ENCODE measurements around the gene C1QTNF3.

Gene C1QTNF3

DNA sequence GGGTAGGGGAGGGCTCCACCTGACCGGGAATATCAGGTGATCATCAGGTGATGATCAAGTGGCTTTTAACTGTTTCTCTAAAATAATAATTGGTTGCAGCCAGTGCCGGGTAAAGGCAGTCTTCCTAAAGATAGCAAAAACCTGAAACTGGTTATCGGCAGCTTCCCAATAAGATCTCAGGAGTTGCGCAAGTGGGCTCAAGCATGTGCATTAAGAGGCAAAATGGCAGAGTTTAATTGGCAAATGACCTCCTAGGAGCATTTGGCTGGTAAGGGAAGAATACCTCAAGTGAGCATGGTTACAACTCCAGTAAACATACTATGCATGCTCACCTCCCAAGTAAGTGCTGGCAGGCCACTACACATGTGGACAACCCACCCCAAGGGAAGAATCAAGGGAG is 4.2 kb downstream of the C1QTNF3 start:
- DNase-seq (ENCODE audit: low spot score), result no peak
- in situ Hi-C loops (cut with MboI; ENCODE audit: low sequenced_read_pairs, unreplicated experiment), result no loop called here
- TF ChIP-seq, protein P1, sequence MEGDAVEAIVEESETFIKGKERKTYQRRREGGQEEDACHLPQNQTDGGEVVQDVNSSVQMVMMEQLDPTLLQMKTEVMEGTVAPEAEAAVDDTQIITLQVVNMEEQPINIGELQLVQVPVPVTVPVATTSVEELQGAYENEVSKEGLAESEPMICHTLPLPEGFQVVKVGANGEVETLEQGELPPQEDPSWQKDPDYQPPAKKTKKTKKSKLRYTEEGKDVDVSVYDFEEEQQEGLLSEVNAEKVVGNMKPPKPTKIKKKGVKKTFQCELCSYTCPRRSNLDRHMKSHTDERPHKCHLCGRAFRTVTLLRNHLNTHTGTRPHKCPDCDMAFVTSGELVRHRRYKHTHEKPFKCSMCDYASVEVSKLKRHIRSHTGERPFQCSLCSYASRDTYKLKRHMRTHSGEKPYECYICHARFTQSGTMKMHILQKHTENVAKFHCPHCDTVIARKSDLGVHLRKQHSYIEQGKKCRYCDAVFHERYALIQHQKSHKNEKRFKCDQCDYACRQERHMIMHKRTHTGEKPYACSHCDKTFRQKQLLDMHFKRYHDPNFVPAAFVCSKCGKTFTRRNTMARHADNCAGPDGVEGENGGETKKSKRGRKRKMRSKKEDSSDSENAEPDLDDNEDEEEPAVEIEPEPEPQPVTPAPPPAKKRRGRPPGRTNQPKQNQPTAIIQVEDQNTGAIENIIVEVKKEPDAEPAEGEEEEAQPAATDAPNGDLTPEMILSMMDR (IDR thresholded peaks at IDR 0.05; ENCODE audit: borderline replicate concordance, control extremely low read depth, extremely low read depth, insufficient read depth, missing control alignments), result no peak

DNA sequence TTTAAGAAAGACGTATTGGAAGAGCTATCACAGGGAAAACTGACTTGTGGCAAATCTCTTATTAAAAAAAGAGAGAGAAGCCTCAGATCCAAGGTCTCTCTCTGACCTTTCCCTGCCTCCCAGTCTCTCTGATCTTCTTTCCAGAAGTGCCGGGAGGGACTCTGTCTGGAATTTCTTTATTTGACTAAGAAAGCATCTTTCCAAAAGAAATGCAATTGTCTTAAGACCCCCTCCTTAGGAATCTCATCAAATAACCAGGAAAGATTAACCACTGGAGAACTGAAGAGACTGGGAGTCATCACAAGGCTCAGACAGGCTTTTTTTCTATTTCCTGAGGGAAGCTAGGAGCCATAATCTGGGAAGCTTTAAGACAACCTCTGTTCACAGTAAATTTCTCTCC is 4.6 kb downstream of the C1QTNF3 start:
- DNase-seq (ENCODE audit: low spot score), result no peak
- in situ Hi-C loops (cut with MboI; ENCODE audit: low sequenced_read_pairs, unreplicated experiment), result no loop called here
- TF ChIP-seq, protein P1 (IDR thresholded peaks at IDR 0.05; ENCODE audit: borderline replicate concordance, control extremely low read depth, extremely low read depth, insufficient read depth, missing control alignments), result no peak

DNA sequence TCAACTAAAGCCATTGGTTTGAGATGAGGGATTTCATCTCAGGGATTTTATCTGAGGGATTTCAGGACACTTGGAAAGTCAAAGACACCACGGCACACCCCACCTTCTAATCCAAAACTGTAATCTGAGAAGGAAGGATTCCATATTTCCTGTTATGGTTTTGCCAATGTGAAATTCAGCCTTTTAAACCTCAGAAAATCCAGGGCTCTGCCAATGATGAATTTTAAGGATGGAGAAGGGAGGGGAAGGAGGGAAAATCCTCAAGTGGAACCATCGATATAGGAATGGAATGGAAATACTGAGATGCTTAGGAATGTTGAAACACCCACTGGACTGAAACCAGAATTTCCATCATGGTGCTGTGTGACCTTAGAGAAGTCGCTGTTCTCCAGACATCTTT is 5.3 kb downstream of the C1QTNF3 start:
- no peak for DNase-seq (ENCODE audit: low spot score)
- TF ChIP-seq, protein P1 (IDR thresholded peaks at IDR 0.05; ENCODE audit: borderline replicate concordance, control extremely low read depth, extremely low read depth, insufficient read depth, missing control alignments), result no peak
- in situ Hi-C loops (cut with MboI; ENCODE audit: low sequenced_read_pairs, unreplicated experiment), result no loop called here

DNA sequence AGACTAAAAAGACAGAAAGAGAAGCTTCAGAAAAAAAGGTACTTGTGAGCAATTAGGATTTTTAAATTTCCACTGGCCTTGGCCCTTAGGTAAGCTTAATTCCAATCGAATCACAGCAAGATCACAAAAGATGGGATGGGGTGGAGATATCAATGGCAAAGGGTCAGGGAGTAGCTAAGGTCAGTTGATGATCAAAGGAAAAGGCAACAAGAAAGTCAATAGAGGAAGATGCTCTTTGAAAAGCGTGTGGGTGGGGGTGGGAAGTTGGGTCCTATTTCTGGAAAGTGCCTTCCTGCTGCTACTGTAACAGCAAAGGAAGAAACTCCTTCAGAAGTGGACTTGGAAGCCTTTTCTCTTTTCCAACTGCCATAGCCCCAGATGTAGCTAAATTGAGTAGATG is 7.3 kb downstream of the C1QTNF3 start:
- no peak for DNase-seq (ENCODE audit: low spot score)
- TF ChIP-seq, protein P1 (IDR thresholded peaks at IDR 0.05; ENCODE audit: borderline replicate concordance, control extremely low read depth, extremely low read depth, insufficient read depth, missing control alignments), result no peak
- in situ Hi-C loops (cut with MboI; ENCODE audit: low sequenced_read_pairs, unreplicated experiment), result no loop called here

DNA sequence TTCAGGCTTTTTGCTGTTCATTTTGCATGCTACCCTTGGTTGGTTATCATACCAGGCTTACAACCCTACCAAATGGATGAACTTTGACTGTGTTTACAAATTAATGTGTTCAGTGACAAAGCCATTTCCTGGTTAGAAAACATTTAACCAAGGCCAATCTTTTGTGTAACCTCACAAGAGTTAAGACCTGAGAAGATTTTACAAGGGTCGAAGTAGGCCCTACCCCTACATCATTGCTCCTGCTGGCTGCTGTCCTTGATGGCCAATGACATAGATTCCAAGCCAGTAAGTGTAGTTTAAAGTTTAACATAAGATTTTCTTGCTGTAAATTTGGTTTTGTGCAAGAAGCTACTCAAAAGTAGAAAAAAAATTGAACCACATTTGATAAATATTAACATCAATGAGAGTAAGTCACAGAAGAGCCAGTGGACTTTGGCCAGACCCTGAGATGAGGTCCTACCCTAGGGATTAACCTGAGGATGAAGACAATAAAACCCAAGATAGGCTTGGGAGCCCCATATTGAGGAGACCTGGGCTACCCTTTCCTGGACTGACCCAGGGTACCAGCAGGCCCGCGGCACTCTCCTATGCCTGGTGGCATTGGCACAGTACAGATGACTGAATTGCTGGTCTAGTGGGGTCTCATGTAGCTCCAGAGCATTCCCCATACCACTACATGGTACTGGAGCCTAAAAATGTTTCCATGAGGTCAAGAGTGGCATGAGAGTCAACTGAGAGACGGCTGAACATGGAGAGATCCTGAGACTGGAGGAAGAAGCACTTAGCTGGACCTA is 8.3 kb downstream of the C1QTNF3 start:
- in situ Hi-C loops (cut with MboI; ENCODE audit: low sequenced_read_pairs, unreplicated experiment), result no loop called here
- DNase-seq (ENCODE audit: low spot score), result no peak
- TF ChIP-seq, protein P1 (IDR thresholded peaks at IDR 0.05; ENCODE audit: borderline replicate concordance, control extremely low read depth, extremely low read depth, insufficient read depth, missing control alignments), result no peak

DNA sequence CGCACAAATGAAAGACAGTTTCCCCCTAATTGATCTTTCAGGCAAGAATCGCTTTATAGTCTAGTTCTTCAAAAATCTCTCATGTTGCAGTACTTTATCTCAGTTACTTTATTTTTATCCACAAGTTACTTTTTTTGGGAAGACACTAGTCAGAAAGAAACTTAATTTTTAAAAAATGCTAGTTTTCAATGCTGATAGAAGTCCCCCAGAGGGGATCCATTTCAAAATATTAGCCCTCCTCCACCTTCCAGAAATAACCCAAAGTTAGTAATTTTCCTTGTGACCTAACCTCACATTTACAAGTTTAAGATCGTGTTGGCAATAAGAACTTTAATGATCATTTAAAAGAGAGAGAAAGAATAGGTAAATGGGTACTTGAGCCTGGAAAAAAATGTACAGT is 11.0 kb downstream of the C1QTNF3 start:
- no peak for DNase-seq (ENCODE audit: low spot score)
- TF ChIP-seq, protein P1 (IDR thresholded peaks at IDR 0.05; ENCODE audit: borderline replicate concordance, control extremely low read depth, extremely low read depth, insufficient read depth, missing control alignments), result no peak
- in situ Hi-C loops (cut with MboI; ENCODE audit: low sequenced_read_pairs, unreplicated experiment), result no loop called here

Measured in GM13976 (cell line).